Body of pancreas (tissue), 4 donors: ENCODE measurements around the gene KIF13A. TPM values are rescaled to one million over a fixed set of nuclear protein-coding genes. Genes with fewer than 3 reads are reported as not detected.

Experiments
- ATAC-seq: fragments of 150-250 bp; one replicate; pipeline ENCODE4 v1.9.1; 2016
- DNase-seq, 4 donors: peaks; one replicate each; pipeline ENCODE4 v3.0.0-alpha.2; 2019
- H3K27ac ChIP-seq, 4 donors: fragments of 200-600 bp; sonication (generic); 1 replicate in 3 of 4; 2 replicates in 1 of 4; pipeline versions ENCODE4 v1.5.1 to v1.6.1; 2016 to 2019; ENCODE audit warnings: mild to moderate bottlenecking in 1 of 4, mixed read lengths in 1 of 4, moderate library complexity in 1 of 4
- H3K27me3 ChIP-seq, 2 donors: fragments of 200-600 bp; sonication (generic); one replicate each; pipeline ENCODE4 v1.6.0; 2016; ENCODE audit warnings: mild to moderate bottlenecking in 1 of 2
- H3K36me3 ChIP-seq, 2 donors: fragments of 200-600 bp; sonication (generic); replicated peaks in 1 of 2; 2 replicates each; pipeline ENCODE4 v1.5.1; 2016; ENCODE audit warnings: low read depth in 2 of 2; ENCODE audit not compliant: insufficient read depth in 1 of 2
- H3K4me1 ChIP-seq: fragments of 200-600 bp; sonication (generic); one replicate; pipeline ENCODE4 v1.6.0; 2016
- H3K4me3 ChIP-seq, 2 donors: fragments of 200-600 bp; sonication (generic); 1 replicate in 1 of 2; 2 replicates in 1 of 2; pipeline ENCODE4 v1.5.1; 2016 to 2019
- H3K9me3 ChIP-seq, 3 donors: fragments of 200-600 bp; sonication (generic); 1 replicate in 2 of 3; 2 replicates in 1 of 3; pipeline ENCODE4 v1.5.1; 2016
- CTCF ChIP-seq, 7 experiments: fragments of 450-650 bp in 4 of 7; fragments of 200-600 bp in 3 of 7; sonication (generic) in 3 of 7; IDR thresholded peaks; one replicate each; pipeline ENCODE4 v1.5.1; 2016 to 2019; ENCODE audit warnings: antibody characterized with exemption in 7 of 7
- POLR2A ChIP-seq, 3 donors: fragments of 450-650 bp; IDR thresholded peaks; one replicate each; pipeline ENCODE4 v1.6.1; 2016; ENCODE audit warnings: antibody characterized with exemption in 3 of 3, mild to moderate bottlenecking in 2 of 3
- WGBS, 2 donors: methylation state at CpG; one replicate each; pipeline ENCODE4 v1.1.5; 2017; 5-methylcytosine and 5-hydroxymethylcytosine counted together
- intact Hi-C: fragments of 100-400 bp; cut with DNase I; formaldehyde crosslinking; loops from one replicate; pipeline ENCODE4 v1.15.1; 2023
- total RNA-seq, 2 donors: library from RNA; depleted of rRNA; stranded (reverse); fragments of >200 nt; gene quantifications; one replicate each; pipeline ENCODE4 v1.1.0, GENCODE V29; 2016

The KIF13A gene
- total RNA-seq, 2 donors from 2014 or later: 13.2 to 17.1 TPM

- H3K9me3 ChIP-seq: no peaks in the 10 kb centered on the region
- H3K4me1 ChIP-seq: no peaks in the 10 kb centered on the region
- WGBS, 2 donors: 87 to 92% methylated on average over 7 of the region's 7 CpGs
- intact Hi-C loops: no loop called here
- no peaks in the 10 kb centered on the region for H3K36me3 ChIP-seq
- H3K4me3 ChIP-seq: no peak overlapping the region
- DNase-seq (no peak), ATAC-seq (no peak)
- H3K27me3 ChIP-seq: no peaks in the 10 kb centered on the region
- H3K27ac ChIP-seq: no peak overlapping the region
- no peak for TF ChIP-seq CTCF (IDR thresholded peaks at IDR 0.05)
- TF ChIP-seq POLR2A (IDR thresholded peaks at IDR 0.05): no peak
Observed at GRCh38 chr6:17820055-17820454, 167.4 kb downstream of the KIF13A start.

DNA sequence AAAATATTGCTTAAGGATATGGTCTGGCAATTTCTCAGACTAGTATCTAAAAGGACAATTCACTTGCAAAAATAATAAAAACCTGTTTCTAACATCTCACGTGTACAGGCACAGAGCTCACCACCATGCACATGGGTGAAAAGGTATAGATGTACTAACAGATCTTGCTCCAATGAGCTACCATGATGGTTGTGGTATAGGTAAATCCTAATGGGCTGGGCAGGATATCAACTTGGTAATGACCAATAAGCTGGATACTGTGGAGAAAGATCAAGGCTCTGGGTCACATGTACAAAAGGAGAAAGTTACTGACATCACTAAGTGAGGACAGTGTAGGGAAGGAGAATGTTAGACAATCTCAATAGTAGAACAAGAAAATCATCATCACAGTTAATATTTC is 169.7 kb downstream of the KIF13A start:
- intact Hi-C loops: no loop called here
- DNase-seq (no peak), ATAC-seq (no peak)
- Histone ChIP-seq H3K36me3 (no peaks in the 10 kb centered on the region), H3K27me3 (no peaks in the 10 kb centered on the region), H3K27ac (no peak overlapping the region), H3K9me3 (no peaks in the 10 kb centered on the region), H3K4me3 (no peak overlapping the region), H3K4me1 (no peaks in the 10 kb centered on the region)
- TF ChIP-seq CTCF (IDR thresholded peaks at IDR 0.05) (no peak), POLR2A (IDR thresholded peaks at IDR 0.05) (no peak)
- WGBS, 2 donors: 87 to 93% methylated on average over 1 of the region's 1 CpG

DNA sequence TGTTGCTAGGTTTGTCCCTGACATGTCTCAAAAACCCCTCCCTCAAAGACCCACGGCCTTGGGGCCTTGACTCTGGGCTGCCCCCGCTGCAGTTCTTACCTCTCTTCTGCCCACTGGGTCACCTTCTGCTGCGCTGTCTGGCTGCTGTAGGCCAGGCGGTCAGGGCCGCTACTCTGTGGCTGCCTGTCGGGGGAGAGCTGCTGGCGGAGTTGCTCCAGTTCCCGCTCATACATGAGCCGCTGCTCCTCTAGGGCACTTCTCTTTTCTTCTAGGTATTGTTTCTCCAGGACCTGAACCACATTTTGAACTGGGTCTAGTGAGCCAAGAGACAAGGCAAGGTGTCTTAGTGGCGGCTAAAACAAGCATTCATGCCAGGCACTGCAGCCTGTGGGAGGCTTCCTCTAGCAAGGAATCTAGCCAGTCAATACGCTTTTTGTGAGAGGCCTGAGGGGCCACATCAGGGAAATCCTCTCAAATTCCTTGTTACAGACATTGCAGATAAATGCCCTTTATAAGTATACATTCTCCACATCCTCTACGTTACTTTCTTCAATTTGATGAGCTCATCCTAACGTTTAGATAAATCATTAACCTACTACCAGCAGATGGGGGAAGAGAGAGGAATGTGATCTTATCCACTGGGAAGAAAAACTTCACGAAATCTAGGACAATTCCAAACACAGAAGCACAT is 170.4 kb downstream of the KIF13A start:
- ATAC-seq (no peak), DNase-seq (no peak)
- H3K9me3 ChIP-seq: no peaks in the 10 kb centered on the region
- H3K36me3 ChIP-seq: no peaks in the 10 kb centered on the region
- H3K4me3 ChIP-seq: no peak overlapping the region
- intact Hi-C loops: no loop called here
- TF ChIP-seq CTCF (IDR thresholded peaks at IDR 0.05) (no peak), POLR2A (IDR thresholded peaks at IDR 0.05) (no peak)
- H3K27me3 ChIP-seq: no peaks in the 10 kb centered on the region
- H3K27ac ChIP-seq: no peak overlapping the region
- WGBS, 2 donors: 78 to 79% methylated on average over 10 to 13 of the region's 14 CpGs
- no peaks in the 10 kb centered on the region for H3K4me1 ChIP-seq

GRCh38 chr6:17813542-17813941 is 173.9 kb downstream of the KIF13A start:
- DNase-seq: no peak
- H3K27ac ChIP-seq: no peak overlapping the region
- intact Hi-C loops: no loop called here
- H3K4me1 ChIP-seq: no peaks in the 10 kb centered on the region
- H3K27me3 ChIP-seq: no peaks in the 10 kb centered on the region
- no peaks in the 10 kb centered on the region for H3K36me3 ChIP-seq
- H3K9me3 ChIP-seq: no peaks in the 10 kb centered on the region
- no peak overlapping the region for H3K4me3 ChIP-seq
- TF ChIP-seq POLR2A (IDR thresholded peaks at IDR 0.05) (no peak), CTCF (IDR thresholded peaks at IDR 0.05) (no peak)
- 97 to 99% methylated on average over 6 of the region's 6 CpGs for WGBS, 2 donors
- ATAC-seq: no peak

DNA sequence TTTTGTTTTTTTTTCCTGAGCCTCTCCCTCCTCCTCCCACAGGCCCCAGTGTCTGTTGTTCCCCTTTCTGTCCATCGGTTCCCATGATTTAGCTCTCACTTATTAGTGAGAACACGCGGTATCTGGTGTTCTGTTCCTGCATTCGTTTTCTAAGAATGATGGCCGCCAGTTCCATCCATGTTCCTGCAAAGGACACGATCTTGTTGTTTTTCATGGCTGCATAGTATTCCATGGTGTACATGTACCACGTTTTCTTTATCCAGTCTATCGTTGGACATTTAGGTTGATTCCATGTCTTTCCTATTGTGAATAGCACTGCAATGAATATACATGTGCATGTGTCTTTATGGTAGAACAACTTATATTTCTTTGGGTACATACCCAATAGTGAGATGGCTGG is 175.1 kb downstream of the KIF13A start:
- Histone ChIP-seq H3K27ac (no peak overlapping the region), H3K27me3 (no peaks in the 10 kb centered on the region), H3K4me1 (no peaks in the 10 kb centered on the region), H3K9me3 (no peaks in the 10 kb centered on the region), H3K36me3 (peaks cover 0 to 3% of the 10 kb centered on the region in 2 donors), H3K4me3 (no peak overlapping the region)
- no peak for ATAC-seq
- no peak for TF ChIP-seq POLR2A (IDR thresholded peaks at IDR 0.05)
- TF ChIP-seq CTCF (IDR thresholded peaks at IDR 0.05): no peak
- intact Hi-C loops: no loop called here
- WGBS, 2 donors: 95 to 98% methylated on average over 8 of the region's 8 CpGs
- no peak for DNase-seq
